Stimulated activated CD8-positive, alpha-beta memory T cell treated with anti-CD3 and anti-CD28 coated beads, Interleukin-12 subunit alpha, Interleukin-12 subunit beta, amount 100 ng/mL, for 24 hours (primary cell): ENCODE results near the gene PHLDB1.
"Not testable (repeated sequence)": the region's sequence is repeated elsewhere in the genome, so short reads cannot be mapped to it uniquely, and the experiment has no call there.

ENCODE experiments used
- DNase-seq: peaks from one replicate; pipeline ENCODE4 v3.0.0-alpha.2; 2020; ENCODE audit errors: extremely low read depth

Gene PHLDB1

DNA sequence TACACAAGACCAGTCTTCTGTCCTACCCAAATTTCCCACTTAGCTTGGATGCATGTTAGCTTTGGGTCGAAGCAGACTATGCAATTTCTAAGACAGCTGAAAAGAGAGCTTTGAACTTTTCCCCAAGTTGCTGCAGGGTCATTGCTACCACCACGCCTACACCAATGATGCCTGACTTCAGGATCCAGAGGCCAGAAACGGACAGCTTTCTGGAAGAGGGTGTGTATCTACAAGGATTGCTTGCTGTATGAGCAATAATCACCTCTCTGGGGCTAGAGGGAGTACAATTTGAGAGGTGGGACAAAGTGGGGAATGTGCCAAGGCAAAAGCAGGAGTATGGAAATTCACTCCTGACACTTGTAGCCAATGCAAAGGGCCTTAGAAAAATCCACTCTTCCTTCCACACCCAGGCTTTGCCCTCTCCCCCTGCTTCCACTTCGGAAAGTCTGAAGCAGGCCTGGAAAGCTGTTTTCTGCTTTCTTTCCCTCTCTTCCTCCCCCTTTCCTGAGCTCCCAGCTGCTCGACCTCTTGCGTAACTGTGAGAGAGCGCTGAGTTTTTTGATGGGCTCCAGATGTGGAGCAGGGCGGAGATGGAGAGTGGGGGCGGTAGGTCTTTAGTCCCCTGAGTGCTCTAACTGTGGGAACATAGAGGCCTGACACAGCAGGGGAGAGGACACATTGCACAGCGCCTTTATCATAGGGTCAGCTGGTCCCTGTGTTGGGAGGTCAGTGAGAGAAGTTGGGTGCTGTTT is 2.1 kb upstream of the PHLDB1 start:
- DNase-seq: no peak

GRCh38 chr11:118606157-118606843 is 1.1 kb upstream of the PHLDB1 start:
- no peak for DNase-seq

GRCh38 chr11:118606844-118607228 is 579 bp upstream of the PHLDB1 start:
- no peak for DNase-seq

GRCh38 chr11:118608360-118609227 is 1.2 kb downstream of the PHLDB1 start:
- peak; percentile 41 for DNase-seq

DNA sequence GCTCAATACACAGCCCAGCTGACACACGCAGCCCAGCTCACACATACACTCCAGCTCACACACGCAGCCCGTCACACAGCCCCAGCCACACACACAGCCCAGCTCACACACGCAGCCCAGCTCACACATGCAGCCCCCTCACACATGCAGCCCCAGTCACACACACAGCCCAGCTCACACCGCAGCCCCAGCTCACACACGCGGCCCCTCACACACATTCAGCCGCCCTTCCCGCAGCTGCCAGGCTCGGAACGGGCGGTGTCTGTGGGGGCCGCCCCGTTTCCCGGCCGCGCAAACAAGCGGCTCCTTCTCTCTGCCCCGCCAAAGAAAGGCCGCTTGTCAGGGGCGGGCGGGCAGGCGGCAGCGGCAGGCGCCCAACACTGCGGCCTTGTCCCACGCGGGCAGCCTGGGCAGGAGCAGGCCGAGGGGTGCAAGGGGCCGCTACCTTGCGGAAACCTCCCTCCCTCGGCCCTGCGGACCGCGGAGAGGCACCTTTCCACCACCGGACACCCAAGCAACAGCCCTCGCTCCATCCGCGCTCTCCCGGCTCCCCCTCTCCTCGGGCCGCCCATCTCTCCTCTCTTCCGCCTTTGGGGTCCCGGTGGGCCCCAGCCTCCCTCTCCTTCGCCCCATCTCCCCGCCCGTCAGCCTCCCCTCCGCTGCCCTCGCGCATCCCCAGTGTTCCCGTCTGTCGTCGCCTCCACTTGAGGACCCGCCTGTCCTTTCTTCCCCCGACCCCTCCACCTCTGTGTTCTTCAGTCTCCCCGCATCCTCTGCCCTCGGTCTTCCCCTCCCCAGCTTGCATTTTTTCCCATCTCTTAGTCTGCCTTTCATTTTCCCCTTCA is 2.2 kb downstream of the PHLDB1 start:
- no peak for DNase-seq

DNA sequence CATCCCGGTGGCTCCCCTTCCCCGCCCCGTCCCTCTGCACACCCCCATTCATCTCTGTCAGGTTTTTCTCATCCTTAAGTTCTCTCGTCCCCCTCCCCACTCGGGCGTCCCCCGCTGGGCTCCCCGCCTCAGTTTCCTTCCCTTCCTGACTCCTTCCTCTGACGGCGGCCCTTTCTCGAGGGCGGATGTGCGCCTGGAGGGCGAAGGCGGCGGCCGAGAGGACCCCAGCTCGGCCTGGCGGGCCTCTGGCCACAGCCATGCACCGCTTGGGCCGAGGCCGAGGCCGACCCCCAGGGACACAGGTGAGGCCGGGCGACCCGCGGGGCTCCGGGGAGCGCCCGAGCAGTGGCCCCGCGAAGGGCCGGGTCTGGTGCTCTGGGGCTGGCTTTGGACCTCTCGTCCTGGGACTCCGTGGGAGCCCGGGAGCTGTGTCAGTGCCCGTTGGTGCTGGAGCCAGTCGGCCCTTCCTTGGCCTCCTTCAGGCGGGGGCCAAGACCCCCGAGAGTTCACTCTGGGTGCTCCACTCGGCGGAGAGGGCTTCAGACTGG is 2.9 kb downstream of the PHLDB1 start:
- DNase-seq: no peak

DNA sequence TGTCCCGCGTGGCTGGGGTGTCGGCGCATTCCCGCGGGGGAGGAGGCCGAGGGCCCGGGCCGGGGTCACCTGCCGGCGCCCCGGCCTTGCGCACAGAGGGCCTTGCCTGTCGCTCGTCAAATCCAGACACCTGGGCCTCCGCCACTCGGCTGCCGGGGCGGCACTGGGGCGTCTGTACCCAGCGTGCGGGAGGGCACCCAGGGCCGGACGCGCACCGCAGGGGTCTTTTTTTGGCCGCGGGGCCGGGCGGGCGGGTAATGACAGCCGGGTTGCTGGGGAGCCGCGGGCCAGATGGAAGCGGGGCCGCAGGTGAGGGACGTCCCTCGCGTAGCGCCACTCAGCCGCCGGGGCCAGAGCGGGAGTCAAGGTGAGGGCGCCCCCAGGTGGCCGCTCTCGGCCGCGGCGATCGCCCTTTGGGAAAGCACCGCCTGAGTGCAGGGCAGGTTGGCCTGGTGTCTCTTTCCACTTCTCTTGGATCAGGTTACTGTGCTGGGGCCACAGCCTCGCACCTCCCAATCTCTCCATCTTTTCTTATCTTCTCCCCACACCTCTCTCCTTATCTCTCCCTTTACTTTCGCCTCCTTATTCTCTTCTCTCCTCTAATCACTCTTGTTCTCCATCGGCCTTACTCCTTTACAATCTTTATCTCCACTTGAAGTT is 3.5 kb downstream of the PHLDB1 start:
- DNase-seq: peak; percentile 50

DNA sequence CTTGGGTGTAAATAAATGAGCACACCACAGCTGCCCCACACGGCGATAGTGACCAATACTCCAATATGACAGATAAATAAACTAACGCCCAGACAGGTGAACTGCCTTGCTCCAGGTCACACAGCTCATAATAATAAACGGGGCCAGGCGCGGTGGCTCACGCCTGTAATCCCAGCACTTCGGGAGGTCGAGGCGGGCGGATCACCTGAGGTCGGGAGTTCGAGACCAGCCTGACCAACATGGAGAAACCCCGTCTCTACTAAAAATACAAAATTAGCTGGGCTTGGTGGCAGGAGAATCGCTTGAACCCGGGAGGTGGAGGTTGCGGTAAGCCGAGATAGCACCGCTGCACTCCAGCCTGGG is 4.0 kb downstream of the PHLDB1 start:
- DNase-seq: not testable (repeated sequence)

GRCh38 chr11:118612378-118612777 is 5.0 kb downstream of the PHLDB1 start:
- no peak for DNase-seq

- DNase-seq: no peak
Measured at GRCh38 chr11:118614511-118614910, 7.1 kb downstream of the PHLDB1 start.

DNA sequence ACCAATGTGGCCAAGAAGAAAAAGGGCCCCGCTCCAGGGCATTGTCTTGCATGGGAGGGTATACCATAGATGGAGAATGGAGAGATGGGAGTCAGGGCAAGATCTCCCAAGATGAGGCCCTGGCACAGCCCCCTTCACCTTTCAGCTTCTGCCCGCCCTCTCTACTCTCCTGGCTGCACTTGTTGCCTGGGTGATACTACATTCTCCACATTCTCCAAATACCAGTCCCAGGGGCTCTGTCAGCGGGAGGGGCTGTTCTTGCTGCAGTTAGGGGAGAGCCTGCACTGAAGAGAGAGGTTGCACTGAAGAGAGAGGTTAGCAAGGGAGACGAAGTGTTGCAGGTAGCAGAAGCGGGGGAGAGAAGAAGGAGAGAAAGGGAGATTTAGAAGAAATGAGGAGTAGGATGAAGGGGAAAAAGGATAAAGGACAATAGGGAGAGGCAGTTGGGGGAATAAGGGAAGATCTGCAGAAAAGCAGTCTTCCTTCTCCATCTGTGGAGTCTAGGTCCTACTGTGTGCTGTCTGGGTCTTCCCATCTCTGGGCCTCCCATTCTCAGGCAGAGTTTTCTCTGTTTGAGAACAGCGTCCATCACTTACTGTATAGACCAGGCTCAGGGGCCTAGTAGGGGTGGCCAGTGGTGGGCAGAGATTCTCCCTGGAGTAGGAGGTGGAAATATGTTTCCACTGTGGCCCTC is 8.0 kb downstream of the PHLDB1 start:
- no peak for DNase-seq

DNA sequence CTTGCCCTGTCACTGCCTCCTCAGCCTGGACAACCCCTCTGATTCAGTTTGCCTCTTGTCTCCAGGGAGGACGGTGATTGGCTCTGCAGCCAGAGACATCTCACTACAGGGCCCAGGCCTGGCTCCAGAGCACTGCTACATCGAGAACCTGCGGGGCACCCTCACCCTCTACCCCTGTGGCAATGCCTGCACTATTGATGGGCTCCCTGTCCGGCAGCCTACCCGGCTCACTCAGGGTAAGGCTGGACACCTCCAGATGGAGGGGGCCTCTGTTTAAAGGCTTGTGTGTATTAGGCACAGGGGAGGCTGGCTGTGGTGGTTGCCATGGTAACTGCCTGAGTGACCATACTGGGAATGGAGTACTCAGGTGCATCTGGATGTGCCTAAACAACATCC is 8.6 kb downstream of the PHLDB1 start:
- no peak for DNase-seq

- DNase-seq: no peak
Measured at GRCh38 chr11:118618115-118618990, 10.9 kb downstream of the PHLDB1 start.

- no peak for DNase-seq
Measured at GRCh38 chr11:118618991-118619375, 11.6 kb downstream of the PHLDB1 start.

DNA sequence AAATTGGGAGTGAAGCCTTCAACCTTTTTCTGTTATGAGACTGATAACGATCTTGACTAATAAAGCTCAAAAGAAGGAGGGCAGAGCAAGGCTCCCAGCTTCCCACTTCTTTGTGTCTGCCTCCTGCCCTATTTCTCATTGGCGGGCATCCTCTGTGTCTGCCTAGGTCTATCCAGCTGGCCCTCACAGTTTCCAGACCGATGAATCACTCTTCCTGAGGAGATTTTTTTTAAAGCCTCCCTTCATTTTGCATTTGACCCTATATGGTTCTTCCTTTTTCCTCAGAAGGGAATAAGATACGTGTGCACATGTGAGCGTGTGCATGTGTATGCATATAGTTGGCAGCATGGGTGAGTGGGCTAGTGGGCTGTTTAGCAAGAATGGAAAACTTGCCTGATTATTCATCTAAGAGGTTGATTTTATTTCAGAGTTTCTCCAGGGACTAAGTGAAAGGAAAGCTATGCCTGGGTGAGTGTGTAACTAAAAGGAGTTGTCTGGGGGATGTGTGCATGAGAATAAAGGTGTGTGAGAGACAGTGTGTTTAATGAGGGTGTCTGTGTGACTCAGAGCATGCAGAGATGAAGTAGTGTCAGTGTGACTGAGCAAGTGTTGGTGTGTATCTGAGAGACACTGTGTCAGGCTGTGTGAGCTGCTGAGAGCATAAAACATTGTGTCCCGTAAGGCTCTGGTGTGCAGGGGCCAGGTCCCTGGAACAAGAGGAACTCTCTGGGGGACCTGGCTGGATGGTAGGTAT is 12.2 kb downstream of the PHLDB1 start:
- DNase-seq: no peak

DNA sequence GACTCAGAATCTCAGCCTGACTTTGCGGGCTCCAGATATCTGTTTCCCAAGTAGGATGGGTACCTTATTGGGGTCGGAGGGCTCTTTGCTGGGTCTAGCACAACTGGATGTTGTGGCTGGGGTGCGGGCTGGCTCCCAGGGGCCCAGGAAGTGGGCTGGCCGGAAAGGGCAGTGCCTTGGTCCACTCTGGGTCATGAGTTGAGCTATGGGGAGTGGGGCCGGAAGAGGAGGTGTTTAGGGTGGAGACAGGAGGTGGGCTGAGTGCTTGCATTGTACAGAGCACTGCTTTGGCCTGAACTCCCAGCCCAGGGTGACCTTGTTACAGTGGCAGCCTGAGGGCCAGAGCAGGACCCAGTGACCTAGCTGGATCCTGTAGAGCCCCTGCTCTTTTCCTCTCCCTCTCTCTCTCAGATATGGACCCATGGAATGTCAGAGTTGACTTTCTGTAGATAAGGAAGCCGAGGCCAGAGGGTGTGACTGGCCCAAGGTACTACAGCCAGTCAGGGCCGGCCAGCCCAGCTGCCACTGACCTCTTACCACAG is 13.2 kb downstream of the PHLDB1 start:
- DNase-seq: no peak

- DNase-seq: no peak
Measured at GRCh38 chr11:118621071-118621783, 13.8 kb downstream of the PHLDB1 start.
